ENCODE data around the gene GMEB2.

GMEB2 gene

DNA sequence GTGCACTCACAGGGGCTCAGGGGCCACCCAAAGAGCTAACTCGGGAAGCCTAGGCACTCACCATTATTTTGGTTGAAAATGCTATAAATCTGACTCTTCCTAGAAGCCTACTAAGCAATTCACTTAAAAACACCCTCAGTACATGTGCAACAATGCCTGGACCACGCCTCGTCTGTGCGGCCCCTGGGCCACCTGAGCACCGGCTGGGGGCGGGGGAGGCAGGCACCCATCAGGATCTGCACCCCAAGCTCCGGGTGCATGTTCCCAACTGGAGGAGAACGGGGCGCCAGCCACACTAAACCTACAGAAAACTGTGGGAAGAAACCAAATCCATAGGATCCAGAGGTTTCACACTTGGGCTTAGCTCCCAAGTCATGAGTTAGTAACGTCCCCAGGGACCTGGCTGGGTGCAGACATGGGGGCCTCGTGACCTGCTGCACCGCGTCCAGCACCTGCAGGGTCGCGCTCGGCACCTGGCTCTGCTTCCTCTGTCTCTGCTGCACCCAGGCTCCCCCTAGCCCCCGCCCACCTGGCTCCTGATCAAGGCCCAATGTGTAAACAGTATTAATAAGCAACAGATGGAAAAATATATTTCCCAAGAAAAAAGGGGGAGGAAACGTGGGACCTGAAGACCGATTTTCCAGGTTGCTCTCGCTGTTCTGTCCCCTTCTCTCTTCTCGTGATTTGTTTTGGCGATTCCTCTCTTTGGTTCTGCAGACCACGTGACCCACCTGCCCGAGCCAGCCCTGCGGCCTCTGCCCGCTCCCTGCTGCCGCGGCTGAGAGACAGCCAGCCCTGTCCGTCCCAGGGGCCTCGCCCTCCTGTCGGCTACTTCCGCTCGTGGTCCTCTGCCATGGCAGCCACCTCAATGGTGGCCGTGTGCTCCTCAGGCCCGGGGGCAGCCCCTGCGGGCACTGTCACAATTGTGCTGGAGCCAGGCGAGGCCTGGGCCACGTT is 37.4 kb downstream of the GMEB2 start:
- DNase-seq (ENCODE audit: low spot score): no peak

GRCh38 chr20:63588641-63589041 is 38.3 kb downstream of the GMEB2 start:
- no peak for DNase-seq (ENCODE audit: low spot score)

DNA sequence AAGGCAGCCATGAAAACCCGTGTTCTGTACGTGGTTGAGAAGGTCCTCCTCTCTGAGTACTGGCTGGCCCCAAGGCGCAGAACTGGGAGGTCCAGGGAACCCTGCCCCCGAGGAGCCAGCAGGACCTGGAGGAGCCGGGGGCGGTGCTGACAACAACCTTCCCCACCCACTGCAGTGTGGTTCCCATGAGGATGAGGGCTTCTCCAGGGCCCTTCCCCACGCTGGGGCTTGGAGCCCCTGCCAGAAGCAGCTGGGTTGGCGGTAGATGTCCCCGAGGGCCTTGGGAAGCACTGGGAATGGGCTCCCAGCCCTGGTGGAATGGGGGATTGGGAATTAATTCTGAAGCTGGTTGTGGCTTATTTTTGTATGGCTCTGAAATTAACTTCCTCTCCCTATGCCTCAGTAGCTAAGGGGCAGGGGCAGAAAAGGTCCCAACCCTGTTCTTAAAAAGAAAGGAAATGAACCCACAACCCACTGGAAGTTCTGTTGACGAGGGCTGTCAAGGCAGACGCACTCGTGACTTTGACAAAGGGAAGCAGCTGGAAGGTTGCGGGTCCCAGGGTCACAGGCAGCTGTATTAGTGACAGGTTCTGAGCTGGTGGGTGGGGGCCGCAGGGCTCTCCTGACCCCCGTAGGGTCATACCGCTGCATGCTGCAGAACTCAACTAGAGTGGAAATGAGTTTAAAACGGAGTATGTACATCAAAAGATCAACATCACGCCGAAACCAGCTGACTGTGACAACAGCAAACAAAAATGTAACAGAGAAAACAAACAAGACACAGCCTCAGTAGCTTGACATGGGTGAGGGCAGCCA is 38.9 kb downstream of the GMEB2 start:
- no peak for DNase-seq (ENCODE audit: low spot score)

- no peak for DNase-seq (ENCODE audit: low spot score)
Observed at GRCh38 chr20:63587256-63587655, 39.6 kb downstream of the GMEB2 start.

DNA sequence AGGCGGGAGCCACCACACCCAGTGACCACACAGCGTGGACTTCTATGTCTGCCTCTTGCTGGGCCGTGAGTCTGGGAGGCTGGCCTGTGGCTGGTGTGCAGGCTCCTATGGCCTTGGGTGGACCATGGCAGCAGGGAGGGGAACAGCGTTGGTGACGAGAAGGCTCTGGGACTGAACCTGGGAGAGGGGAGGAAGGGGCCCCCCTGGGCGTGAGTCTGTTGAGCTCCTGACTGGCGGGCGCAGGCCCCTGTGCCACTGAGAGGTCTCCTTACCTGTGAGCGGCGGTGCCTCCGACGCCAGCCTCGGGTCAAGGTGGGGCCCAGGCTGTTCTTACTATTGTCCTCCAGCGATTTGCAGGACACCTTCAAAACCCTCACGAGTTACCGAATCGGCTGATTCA is 40.1 kb downstream of the GMEB2 start:
- no peak for DNase-seq (ENCODE audit: low spot score)

DNA sequence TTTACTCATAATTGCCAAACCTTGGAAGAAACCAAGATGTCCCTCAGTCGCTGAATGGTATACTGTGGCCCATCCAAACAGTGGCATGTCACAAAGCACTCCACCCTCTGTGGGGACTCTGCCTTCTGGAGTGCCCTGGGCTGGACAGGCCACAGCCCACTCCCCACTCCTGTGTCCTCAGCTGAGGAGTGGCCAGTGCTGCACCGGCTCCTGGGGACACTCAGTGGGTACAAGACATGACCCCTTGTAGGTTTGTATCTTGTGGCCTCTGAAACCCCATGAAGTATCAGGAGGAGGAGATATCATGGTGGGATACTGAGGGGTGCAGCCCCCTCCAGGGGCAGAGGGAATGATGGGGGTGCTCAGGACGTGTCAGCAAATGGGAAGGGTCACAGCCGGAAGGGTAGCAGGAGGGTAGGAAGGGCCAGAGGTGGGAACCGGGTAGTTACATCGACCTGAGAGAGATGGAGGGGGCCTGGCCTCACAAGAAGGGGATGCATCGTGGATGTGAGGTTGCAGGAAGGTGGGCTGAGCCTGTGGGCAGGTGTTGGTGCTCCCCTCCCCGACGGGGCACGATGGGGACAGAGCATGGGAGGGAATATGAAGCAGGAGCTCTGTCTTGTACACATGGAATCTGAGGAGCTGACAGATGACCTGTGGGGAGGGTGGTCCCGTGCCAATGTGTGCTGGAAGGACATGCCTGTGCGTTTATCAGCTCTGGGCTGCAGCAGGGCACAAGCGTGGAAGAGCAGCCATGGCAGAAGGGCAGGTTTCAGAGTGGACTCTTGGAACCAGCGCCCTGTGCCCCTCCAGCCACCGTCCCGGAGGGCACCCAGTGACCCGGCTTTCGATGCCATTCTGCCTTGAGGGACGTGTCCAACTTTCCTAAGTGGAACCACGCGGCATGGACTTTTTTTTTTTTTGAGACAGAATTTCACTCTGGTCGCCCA is 41.0 kb downstream of the GMEB2 start:
- no peak for DNase-seq (ENCODE audit: low spot score)

DNA sequence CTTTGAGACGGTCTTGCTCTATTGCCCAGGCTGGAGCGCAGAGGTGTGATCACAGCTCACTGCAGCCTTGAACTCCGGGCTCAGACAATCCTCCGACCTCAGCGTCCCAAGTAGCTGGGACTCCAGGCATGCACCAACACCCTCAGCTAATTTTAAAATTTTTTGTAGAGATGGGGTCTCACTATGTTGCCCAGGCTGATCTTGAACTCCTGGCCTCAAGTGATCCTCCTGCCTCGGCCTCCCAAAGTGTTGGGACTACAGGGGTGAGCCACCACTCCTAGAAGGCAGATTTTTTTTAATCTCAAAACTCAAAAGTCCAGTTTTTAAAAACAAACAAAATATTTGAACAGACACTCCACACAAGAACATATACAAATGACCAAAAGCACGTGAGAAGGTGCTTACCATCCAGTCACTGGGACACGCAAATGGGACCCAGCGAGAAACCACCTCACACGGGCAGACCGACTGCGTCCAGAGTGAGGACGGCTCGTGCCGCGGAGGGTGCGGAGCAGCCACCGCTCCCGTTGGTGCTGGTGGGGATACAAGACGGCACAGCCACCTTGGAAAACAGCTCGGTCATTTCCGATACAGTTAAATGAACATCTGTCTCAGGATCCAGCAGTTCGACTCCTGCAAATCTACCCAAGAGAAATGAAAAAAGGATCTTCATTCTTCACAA is 44.4 kb downstream of the GMEB2 start:
- no peak for DNase-seq (ENCODE audit: low spot score)

DNA sequence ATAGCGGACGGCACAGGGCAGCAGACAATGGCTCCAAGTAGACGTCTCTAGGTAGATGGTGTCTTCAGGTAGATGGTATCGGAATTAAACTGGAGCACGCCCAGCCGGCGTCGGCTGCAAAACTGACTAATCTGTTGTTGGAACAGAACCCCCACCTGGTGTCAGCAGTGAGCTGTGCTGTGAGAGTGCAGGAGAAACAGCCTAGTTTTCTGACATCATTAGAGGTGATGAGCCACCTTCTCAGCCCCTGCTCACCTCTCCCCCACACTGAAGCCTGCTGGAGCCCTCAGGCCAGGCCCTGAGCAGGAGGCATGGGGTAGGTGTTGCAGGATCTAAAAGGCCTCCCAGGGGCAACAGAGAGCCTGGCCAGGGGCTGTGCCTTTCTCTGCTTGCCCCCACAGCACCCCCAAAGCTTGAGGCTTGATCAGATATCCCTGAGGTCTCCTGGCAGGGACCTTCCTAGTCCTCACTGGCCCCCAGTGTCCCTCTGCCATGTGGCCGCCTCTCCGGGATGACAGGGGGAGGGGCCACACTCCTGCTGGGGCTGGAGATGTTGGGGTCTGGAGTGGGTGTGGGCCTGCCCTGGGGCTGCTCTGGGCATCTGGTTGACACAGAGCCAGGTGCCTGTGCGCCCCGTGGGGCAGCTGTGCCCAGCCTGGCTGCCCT is 46.0 kb downstream of the GMEB2 start:
- peak; percentile 29 for DNase-seq (ENCODE audit: low spot score)

DNA sequence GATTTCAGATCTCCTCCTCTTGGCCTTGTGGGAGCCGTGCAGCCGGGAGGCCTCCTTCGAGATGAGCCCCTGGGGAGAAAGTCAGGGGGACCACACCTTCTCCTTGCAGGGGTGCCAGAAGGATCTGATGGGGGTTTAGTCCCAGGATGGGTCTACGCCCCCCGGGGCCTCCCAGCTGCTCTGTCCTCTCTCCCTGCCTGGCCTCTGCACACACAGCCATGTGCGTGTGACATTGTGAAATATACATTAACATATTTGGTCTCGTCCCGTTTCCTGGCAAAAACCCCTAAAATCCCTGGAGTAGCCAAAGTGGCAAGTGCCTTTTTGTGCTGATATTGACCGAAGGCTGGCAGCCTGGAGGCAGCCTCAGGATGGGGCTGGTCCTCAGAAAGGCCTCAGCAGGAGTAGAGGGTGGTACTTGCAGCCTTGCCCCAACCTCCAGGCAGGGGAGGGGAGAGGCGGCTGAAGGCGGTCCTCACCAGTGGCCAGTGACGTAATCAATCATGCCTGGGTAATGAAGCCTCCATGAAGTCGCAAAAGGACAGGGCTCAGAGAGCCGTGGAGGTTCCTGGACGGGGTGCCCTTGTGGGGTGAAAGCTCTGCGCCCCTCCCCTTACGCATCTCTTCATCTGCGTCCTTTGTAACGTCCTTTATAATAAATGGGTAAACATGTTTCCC is 47.7 kb downstream of the GMEB2 start:
- DNase-seq (ENCODE audit: low spot score): no peak

DNA sequence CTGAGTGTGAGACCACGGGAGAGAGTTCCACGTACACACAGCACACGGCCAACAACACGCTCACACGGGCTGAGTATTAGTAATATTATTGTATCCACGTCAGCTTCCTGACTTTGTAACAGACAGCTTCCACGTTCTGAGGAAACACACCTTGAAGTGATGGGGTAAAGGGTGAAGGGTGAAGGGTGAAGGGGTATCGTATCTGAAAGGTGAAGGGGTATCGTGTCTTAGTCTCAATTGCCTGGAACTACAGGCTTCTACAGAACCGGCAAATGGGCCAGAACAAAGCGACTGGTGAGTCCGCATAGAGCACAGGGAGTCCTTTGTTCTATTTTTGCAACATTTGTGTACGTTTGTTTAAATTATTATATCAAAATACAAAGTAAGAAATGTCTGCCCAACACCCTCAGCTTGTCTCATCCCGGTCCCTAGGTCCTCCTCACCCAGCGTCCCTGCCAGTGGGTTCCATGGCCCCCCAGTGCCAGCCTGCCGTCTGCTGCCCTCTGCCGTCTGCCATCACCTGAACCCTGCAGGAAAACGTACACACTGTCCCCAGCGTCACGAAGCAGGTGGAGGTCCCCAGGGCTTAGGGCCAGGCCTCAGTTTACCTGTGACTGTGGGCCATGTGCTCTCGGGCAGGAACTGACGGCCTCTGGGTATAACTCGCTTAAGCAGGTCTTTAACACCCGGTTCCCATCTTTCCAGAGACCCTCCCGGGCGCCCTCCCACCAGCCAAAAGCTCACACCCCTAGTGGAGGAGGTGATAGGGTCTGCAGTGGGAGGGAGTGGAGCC is 48.5 kb downstream of the GMEB2 start:
- no peak for DNase-seq (ENCODE audit: low spot score)

GRCh38 chr20:63577317-63577894 is 49.5 kb downstream of the GMEB2 start:
- no peak for DNase-seq (ENCODE audit: low spot score)

GRCh38 chr20:63576311-63576710 is 50.6 kb downstream of the GMEB2 start:
- peak; percentile 36 for DNase-seq (ENCODE audit: low spot score)

DNA sequence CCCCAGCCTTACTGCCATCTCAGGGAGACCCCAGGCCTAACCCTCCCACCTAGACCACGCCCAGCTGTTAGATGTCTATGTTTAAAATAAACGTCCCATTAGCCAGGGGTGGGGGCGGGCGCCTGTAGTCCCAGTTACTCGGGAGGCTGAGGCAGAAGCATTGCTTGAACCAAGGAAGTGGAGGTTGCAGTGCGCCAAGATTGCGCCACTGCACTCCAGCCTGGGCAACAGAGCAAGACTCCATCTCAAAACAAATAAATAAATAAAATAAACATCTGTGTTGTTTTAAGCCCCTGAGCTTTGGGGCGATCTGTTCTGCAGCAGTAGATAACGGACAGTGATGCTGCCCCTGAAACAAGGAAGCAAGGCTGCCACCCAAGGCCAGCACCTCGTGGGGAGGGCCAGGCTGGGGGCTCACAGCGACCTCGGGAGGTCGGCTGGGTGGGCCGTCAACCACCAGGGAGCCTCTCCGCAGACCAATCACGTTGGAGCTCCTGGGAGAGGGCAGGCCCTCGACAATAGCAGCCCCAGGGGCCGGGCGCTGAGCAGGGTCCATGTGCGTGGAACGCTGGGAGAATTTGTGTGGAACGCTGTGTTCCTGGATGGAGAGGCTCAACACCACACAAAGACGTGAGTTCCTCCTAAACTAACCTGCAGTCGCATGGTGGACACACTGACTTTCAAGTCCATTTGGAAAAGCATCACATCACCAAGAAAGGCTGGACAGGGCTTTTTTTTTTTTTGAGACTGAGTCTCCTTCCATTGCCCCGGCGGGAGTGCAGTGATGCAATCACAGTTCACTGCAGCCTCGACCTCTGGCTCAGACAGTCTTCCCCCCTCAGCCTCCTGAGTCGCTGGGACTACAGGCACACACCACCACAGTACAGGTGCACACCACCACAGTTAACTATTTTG is 51.8 kb downstream of the GMEB2 start:
- no peak for DNase-seq (ENCODE audit: low spot score)

DNA sequence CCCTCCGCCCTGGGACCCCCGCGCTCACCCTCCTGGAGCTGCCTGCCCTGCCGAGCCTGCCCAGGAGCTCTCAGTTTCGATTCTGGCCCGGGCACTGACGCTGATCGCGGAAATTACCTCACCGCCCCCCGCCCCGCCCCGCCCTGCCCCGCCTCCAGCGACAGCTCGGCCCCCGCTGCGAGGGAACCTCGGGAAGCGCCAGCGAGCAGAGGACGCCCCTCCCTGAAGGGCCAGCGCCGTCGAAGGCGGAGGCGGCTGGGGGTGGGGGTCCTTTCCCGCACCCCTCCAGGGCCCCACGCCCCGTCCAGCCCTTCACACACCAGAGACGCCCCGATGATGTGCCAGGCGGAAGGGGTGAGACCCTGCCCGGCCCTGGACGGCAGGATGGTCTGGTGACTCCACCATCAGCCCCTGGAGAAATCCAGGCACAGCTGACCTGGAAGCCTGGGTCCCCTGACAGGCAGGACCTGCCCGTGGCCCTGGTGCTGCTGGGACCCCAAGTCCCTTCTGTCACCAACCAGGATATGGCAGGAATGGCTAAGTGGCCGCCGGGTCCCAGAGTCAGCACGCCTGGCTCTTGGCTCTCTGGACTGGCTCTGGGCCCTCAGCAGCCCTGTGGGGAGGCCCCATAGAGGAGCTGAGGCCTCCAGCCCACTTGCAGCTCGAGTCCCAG is 52.6 kb downstream of the GMEB2 start, which contains the start of gene HELZ2:
HELZ2 (minus strand) TSS at position 84 of the 673 bp plus-strand sequence. CDS start 1,854 bp downstream, outside the sequence.
- DNase-seq (ENCODE audit: low spot score): peak; percentile 96

GRCh38 chr20:63573647-63574131 is 53.2 kb downstream of the GMEB2 start:
- DNase-seq (ENCODE audit: low spot score): no peak

GRCh38 chr20:63572788-63573646 is 53.9 kb downstream of the GMEB2 start:
- DNase-seq (ENCODE audit: low spot score): no peak
